DLD1 (cell line): Measurements from ENCODE around the gene C19orf47.
"Not testable (repeated sequence)": the region's sequence is repeated elsewhere in the genome, so short reads cannot be mapped to it uniquely, and the experiment has no call there.

Experiments used
- in situ Hi-C: cut with HindIII; loops from 2 replicates; pipeline ENCODE4 v1.10.0; 2017; ENCODE audit warnings: low sequenced_read_pairs

C19orf47 gene

DNA sequence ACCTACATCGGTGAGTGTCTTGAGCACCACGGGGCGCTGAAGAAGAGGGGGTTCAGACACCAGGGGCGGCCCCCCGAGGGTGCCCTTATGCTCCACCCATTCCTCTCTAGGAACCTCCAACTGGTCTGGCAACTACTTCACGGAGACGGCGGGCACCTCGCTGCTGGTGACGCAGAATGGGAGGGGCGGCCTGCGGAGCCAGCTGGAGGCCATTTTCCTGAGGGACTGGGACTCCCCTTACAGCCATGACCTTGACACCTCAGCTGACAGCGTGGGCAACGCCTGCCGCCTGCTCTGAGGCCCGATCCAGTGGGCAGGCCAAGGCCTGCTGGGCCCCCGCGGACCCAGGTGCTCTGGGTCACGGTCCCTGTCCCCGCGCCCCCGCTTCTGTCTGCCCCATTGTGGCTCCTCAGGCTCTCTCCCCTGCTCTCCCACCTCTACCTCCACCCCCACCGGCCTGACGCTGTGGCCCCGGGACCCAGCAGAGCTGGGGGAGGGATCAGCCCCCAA lies 29.7 kb upstream of the C19orf47 start:
- in situ Hi-C loops, result no loop called here

DNA sequence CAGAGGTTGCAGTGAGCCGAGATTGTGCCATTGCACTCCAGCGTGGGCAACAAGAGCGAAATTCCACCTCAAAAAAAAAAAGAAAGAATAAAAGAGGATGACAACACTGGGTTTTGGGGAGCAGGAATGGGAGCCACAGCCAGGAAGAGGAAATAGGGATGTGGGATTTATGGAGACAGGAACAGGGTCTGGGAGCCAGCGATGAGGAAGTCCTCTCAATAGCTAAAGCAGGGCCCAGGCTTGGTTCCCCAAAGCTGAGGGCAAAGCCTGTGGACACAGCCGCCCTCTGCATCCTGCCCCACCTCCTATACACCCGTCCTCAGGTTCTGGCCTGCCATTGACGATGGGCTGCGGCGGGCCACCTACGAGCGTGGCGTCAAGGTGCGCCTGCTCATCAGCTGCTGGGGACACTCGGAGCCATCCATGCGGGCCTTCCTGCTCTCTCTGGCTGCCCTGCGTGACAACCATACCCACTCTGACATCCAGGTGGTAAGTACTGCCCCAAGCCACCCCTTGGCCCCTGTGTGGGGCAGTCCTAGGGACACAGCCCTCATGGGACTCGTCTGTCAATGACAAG lies 28.2 kb upstream of the C19orf47 start:
- in situ Hi-C loops, result no loop called here

DNA sequence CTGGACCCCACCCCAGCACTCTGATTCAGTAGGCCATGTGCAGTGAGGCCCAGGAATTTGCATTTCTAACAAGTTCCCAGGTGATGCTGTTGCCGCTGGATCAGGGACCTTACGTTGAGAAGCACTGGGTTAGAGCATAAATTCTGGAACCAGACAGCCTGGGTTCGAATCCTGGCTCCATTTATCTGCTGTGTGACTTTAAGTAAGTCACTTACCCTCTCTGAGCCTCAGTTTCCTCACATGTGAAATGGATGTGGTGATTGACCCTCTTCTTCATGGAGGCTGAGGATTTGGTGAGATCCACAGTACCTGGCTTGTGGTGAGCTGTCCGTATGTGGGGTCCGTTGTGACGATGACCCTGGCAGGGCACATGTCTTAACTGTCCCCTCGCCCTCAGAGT lies 25.9 kb upstream of the C19orf47 start:
- in situ Hi-C loops, result no loop called here

DNA sequence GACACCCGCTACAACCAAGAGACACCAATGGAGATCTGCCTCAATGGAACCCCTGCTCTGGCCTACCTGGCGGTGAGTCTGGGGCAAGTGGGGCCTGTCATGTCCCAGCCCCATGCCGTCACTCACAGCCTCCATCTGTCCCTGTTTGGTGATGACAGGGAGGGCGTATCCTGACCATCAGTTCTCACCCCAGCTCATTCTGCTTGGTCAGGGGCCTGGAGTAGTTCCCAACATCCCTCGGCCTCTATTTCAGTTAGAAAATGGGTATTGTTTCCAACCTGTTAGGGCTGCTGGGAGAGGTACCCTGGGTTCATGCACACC lies 23.6 kb upstream of the C19orf47 start:
- in situ Hi-C loops, result no loop called here

DNA sequence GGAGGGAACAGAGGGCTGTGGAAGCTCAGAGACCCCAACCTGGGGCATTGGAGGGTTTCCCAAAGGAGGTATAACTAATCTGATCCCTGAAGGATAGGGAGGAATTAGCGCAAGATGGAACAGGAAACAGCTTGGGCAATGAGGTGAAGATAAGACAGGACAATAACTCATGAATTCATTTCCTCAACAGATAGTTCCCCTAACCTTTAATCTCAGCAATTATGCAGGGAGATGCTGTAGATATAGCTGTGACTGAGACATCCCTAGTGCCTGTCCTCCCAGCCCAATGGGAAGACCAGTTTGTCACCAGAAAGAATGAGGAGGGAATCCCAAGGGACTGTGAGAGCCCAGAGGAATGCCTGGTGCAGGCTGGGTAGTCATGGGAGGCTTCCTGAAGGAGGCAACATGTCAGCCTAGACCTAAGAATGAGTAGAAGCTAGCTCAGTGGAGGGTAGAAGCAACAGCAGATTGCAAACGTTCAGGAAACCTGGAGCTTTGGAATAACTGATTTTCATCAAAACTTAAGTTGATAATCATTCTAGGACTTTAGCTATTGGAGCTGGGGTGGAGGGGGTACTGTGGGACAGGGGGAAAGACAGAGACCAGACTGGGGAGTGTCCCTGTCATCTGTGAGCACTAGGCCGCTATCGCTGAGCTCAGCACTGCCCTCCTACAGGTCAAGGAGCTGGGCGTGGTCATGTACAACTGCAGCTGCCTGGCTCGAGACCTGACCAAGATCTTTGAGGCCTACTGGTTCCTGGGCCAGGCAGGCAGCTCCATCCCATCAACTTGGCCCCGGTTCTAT lies 23.0 kb upstream of the C19orf47 start:
- in situ Hi-C loops, result no loop called here

DNA sequence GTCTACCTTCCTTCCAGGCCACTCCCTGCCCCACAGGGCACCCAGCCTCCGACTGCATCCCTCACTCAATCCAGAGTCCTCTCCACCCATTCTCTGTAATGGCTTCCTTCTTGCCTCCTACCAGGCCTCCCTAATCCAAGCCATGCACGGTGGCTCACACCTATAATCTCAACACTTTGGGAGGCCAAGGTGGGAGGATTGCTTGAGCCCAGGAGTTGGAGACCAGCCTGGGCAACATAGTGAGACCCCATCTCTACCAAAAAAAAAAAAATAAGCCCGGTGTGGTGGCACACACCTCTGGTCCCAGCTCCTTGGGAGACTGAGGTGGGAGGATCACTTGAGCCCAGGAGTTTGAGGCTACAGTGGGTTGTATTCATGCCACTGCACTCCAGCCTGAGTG lies 22.1 kb upstream of the C19orf47 start:
- in situ Hi-C loops, result not testable (repeated sequence)

DNA sequence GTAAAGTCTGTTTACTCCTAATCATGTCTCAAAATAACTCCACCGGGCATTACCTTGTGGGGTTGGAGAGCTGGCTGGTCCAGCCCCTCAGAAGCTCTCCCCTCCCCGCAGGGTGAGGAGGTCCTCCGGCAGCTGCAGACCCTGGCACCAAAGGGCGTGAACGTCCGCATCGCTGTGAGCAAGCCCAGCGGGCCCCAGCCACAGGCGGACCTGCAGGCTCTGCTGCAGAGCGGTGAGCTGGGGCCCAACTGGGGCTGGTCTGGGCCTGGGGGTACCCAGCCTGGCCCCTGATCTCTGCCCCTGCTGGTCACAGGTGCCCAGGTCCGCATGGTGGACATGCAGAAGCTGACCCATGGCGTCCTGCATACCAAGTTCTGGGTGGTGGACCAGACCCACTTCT lies 21.6 kb upstream of the C19orf47 start:
- in situ Hi-C loops, result no loop called here

DNA sequence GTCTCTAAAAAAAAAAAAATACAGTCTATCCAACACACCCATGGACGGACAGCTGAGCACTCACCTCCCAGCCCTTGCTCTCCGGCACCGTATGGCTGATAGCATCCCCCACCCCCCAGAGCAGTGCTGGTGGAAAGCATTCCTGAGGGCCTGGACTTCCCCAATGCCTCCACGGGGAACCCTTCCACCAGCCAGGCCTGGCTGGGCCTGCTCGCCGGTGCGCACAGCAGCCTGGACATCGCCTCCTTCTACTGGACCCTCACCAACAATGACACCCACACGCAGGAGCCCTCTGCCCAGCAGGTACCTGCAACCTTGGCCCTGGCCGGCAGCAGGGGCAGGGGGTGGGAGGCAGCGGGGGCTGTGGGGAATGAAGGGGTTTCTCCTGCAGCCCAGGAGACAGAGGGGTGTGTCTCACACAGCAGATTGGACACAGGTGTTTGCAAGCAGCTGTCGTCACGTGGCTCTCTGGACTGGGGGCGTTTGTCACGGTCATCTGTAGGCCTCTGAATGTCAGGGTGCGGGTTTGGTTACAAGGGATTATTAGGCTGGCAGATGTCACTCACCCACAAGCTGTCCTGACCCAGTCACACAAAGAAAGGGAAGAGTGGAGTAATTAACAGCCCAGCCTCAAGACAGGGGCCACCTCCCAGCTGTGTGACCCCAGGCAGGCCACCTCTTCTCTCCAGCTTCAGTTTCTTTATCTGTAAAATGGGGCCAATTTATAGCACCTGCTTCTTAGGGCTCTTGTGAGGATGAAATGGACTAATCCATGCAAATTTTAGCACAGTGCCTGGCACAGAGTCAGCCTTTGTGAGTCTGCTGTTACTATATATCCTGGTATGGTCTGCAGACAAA lies 19.6 kb upstream of the C19orf47 start:
- in situ Hi-C loops, result no loop called here

DNA sequence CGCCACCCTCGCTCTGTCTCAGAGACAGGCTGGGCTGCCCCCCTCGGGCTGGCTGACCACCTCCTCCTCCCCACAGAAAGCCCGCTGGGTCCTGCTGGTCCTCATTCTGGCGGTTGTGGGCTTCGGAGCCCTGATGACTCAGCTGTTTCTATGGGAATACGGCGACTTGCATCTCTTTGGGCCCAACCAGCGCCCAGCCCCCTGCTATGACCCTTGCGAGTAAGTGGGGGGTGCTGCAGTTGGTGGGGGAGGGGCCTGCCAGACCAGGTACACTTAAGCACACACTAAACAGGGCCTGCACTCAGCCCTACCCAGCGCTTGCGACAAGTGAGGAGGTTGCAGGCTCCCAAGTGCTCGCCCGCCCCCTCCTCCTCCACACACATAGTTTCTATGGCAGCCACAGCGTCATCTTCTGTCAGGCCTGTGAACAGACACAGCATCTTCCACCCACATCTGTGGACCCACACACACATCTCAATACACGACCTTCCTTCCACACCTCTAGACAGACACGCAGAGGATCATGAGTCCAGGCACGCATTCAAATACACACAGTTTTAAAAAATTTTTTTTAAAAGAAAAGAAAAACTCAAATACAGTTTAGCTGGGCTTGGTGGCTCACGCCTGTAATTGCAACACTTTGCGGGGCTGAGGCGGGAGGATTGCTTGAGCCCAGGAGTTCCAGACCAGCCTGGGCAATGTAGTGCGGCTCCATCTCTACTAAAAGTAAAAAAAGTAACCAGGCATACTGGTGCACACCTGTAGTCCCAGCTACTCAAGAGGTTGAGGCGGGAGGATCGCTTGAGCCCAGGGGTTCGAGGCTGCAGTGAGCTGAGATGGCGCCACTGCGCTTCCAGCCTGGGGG lies 18.7 kb upstream of the C19orf47 start:
- in situ Hi-C loops, result no loop called here

DNA sequence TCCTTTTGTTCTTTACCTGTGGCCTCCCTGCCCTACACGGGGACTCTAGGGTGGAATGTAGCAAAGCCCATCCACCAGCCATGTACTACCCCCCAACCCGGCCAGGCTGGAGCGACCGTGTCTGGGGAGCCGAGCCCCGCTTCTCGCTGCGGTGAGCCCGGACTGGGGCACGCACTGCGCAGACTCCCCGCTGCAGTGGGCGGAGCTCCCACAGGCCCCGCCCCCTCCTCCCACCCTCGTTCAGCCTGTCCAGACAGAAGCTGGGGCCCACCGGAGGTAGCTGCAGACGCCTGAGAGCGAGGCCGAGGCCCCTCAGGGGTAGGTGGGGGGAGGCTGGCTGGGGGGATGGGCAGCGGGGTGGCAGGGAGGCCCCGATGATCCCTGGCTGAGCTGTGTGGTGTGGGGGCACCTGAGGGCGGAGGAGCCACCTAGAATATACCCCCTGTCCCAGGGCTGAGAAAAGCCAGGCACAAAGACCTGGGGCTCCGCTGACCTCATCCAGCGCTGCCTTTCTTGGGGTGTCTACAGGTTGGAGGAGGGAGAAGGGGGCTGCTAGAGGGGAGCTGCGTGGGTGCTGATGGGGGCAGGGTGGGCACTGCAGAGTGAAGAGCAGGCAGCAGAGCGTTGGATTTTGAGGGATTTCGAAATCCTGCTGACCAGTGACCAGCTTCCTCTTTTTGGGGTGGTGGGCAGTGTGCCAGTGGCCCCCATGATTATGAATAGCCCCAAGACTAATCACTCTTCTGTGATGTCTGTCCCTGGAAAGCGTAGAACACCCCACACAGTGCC lies 17.6 kb upstream of the C19orf47 start:
- in situ Hi-C loops, result no loop called here

DNA sequence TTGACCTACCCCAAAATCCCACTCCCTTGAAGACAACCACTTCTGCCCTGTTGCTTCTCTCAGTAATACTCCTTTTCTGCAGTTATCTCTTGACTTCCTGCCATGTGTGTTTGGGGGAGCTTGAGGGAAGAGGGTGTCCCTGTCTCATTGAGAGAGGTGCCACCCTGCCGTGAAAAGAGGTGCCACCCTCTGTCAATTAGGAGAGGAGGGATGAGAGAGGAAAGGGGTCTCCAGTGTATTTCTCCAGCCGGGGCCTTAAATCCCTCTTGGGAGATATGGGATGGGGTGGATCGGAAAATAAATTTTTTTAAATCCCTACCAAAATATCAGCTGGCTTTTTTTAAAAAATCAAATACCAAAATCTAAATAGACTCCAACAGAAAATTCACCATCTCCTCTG lies 16.8 kb upstream of the C19orf47 start:
- in situ Hi-C loops, result no loop called here

DNA sequence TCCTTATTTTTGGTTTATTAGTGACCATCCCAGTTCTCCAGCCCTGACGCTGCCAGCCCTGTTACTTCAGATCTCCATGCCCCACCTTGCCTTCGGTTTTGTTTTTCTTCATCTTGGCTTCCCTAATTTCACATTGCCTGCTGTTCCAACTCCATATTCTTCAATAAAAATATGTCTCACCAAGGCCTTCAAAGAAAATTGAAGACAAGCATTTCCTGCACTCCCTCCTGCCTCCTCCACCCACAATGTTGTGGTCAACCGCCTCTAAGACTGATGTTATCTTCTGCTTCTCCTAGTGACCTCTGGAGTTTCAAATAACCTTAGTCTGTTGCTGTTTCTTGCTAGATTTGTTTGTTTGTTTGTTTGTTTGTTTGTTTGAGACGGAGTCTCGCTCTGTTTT lies 14.9 kb upstream of the C19orf47 start:
- in situ Hi-C loops, result no loop called here

DNA sequence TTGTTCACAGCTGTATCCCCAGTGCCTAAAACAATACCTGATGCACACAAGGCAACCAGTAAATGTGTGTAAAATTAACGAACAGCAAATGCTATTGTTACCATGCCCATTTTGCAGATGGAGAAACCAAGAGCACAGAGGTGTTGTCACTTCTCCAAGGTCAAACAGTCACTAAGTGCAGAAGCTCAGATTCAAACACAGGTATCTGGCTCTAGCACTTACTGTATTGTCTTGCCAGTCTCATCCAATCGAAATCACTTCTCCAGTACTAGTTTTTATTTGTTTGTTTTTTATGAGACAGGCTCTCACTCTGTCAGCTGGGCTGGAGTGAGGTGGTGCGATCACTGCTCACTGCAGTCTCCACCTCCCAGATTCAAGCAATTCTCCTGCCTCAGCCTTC lies 14.0 kb upstream of the C19orf47 start:
- in situ Hi-C loops, result no loop called here

DNA sequence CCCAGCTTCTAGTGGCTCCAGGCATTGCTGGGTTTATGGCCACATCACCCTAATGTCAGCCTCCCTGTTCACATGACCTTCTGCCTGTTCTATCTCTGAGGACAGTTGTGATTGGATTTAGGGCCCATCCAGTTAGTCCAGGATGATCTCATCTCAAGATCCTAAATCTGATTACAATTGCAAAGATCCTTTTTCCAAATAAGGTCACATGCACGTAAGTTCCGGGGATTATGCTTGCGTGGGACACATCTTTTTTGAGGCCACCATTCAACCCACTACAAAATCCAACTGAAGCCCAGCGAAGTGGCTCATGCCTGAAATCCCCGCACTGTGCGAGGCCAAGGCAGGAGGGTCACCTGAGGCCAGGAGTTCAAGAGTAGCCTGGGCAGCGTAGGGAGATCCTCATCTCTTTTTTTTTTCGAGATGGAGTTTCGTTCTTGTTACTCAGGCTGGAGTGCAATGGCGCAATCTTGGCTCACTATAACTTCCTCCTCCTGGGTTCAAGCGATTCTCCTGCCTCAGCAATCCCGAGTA lies 12.6 kb upstream of the C19orf47 start:
- in situ Hi-C loops, result no loop called here

DNA sequence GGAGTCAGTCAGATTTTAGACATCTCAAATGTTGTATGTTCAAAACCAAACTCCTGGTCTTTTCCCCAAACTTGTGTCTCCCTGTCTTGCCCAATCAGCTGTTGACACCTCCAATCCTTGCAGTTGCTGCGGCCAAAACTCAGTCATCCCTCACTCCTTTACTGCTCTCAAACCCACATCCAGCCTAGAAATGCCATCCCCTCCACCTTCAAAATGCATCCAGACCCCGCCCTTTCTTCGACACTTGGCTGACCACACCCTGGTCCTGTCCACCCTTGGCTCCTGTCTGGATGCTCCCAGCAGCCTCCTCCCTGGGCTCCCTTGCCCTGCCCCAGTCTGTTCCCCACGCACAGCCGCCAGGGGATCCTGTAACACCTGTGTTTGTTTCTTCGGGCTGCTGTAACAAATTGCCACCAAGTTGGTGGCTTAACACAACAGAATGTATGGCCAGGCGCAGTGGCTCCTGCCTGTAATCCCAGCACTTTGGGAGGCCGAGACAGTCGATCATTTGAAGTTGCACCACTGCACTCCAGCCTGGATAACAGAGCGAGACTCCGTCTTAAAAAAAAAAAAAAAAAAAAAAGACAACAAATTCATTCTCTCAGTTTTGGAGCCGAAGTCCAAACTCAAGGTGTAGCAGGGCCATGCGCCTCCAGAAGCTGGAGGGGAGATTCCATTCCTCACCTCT lies 12.0 kb upstream of the C19orf47 start:
- in situ Hi-C loops, result no loop called here

DNA sequence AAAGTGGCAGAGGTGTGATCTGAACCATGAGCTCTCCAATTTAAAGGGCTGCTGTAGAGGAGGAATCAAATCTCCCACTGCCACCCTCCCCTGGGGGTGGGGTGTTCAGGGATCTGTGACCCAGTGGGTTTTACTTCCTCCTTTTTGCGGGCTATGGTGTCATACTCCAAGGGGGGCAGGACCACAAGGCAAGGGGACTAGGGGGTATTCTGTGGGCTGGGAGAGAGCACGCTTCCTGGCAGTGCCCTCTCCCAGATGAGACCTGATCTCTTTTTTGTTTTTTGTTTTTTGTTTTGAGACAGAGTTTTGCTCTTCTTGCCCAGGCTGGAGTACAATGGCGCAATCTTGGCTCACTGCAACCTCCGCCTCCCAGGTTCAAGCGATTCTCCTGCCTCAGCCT lies 10.6 kb upstream of the C19orf47 start:
- in situ Hi-C loops, result no loop called here

DNA sequence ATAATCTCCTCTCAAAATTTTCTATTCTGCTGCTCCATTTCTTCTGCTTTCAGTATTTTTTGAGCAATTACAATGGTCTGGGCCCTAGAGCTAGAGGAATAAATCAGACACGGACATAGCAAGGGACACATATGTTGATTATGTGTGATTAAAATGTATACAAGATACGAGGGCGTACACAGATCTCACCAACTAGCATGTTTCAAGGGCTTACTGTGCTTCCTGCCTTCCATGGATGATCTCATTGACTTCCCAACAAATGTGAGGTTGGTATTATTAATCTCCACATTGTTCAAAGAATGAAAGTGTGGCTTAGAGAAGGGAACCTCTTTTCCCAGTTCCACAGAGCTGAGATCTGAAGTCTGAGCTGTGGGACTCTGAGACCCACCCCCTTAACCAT lies 9.4 kb upstream of the C19orf47 start:
- in situ Hi-C loops, result no loop called here

DNA sequence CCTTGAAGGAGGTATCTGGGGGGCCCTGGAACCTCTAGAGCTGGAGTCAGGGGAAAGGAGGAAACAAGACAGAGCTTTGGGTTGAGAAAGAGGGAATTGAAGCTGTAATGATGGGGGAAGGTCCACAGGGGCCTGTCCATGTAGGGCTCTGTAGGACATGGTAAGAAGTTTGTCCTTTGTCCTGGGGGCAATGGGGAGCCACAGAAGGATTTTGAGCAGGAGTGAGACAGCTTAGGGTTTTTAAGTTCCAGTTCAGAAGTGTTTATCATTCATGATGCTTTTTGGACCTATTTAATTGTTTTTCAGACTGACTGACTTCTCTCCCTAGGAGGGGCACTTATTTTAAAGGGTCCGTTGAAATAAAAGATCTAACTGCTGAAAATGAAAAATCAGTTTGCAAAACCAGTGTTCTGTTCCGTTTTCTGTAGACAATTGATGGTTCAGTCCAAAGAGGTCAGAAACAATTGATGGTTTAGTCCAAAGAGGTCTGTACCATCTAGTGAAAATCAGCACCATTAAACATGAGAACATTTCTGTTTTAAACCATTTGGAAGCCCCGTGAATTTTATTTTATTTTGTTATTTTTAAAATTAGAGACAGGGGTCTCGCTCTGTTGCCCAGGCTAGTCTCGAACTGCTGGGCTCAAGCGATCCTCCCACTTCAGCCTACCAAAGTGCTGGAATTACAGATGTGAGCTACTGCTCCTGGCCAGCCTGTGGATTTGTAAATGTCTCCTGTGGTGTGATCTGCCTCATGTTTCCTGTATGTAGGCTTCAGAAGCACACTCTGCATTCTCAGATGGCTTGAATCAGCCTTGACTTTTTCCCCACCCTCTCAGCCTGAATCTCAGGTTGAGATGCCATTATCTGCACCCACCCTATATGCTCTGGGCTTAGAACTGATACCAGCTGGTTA lies 8.7 kb upstream of the C19orf47 start:
- in situ Hi-C loops, result no loop called here
